SK-N-SH treated with all-trans-retinoic acid at 6 μM for 48 hours (cell line): ENCODE results near the gene FAM228B.

Experiments used
- ARNTL ChIP-seq: fragments of 450-650 bp; formaldehyde crosslinking; IDR thresholded peaks from 2 replicates; pipeline ENCODE4 v1.5.0; 2020; ENCODE audit warnings: low read depth, mild to moderate bottlenecking, moderate library complexity, borderline replicate concordance
- BACH2 ChIP-seq: fragments of 250-450 bp; sonication (Bioruptor Pico); IDR thresholded peaks from 2 replicates; pipeline ENCODE4 v1.9.0; 2021; ENCODE audit warnings: mild to moderate bottlenecking, borderline replicate concordance
- PATZ1 ChIP-seq: fragments of 250-450 bp; sonication (Bioruptor Pico); IDR thresholded peaks from 2 replicates; pipeline ENCODE4 v1.8.0; 2020; ENCODE audit warnings: mild to moderate bottlenecking, moderate library complexity, borderline replicate concordance
- RARB ChIP-seq: fragments of 250-450 bp; sonication (Bioruptor Pico); IDR thresholded peaks from 2 replicates; pipeline ENCODE4 v1.8.0; 2021; ENCODE audit warnings: mild to moderate bottlenecking, moderate library complexity
- ZFP30 ChIP-seq: fragments of 450-650 bp; formaldehyde crosslinking; IDR thresholded peaks from 2 replicates; pipeline ENCODE4 v1.5.0; 2022; ENCODE audit warnings: mild to moderate bottlenecking, moderate library complexity
- ZNF70 ChIP-seq: fragments of 450-650 bp; formaldehyde crosslinking; IDR thresholded peaks from 2 replicates; pipeline ENCODE4 v1.5.0; 2020; ENCODE audit warnings: mild to moderate bottlenecking, moderate library complexity
- TF ChIP-seq, protein P1 (sequence below): fragments of 250-450 bp; sonication (Bioruptor Pico); IDR thresholded peaks from 2 replicates; pipeline ENCODE4 v1.5.1; 2021; ENCODE audit warnings: mild to moderate bottlenecking, moderate library complexity

DNA sequence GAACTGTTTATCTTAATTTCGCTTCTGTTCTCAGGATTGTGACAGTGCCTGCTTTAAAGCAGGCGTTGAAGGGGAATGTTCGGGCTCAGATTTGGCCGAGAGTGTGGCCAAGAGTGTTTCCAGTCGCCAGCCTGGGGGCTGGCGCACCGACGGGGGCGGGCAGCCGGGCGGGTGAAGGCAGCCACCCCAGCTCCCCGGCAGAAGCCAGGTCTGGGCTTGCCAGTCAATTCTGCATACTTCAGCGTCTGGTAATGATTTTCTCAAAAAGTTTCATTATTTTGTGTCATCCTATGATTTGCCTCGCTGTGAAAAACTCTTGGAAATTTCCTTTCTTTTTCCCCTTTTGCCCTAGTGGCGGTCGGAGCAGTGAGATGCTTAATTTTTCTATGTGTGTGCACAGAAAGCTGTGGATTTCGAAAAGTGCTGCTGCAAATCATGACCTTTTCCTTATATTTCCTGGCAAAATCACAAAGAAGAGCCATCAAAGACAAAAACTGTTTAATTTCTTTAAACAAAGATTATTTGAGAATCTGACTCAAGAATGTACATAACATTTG is 52.4 kb downstream of the FAM228B start:
- no peak for TF ChIP-seq ZFP30
- TF ChIP-seq BACH2 = no peak
- no peak for TF ChIP-seq RARB (CRISPR knock-in tag)
- no peak for TF ChIP-seq ARNTL (CRISPR knock-in tag)
- TF ChIP-seq PATZ1 (CRISPR knock-in tag) = no peak
- TF ChIP-seq ZNF70 = no peak
- TF ChIP-seq, protein P1, sequence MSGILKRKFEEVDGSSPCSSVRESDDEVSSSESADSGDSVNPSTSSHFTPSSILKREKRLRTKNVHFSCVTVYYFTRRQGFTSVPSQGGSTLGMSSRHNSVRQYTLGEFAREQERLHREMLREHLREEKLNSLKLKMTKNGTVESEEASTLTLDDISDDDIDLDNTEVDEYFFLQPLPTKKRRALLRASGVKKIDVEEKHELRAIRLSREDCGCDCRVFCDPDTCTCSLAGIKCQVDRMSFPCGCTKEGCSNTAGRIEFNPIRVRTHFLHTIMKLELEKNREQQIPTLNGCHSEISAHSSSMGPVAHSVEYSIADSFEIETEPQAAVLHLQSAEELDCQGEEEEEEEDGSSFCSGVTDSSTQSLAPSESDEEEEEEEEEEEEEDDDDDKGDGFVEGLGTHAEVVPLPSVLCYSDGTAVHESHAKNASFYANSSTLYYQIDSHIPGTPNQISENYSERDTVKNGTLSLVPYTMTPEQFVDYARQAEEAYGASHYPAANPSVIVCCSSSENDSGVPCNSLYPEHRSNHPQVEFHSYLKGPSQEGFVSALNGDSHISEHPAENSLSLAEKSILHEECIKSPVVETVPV (CRISPR knock-in tag) = no peak
